Measurements from ENCODE around the gene PCDH9. TPM values are rescaled to one million over a fixed set of nuclear protein-coding genes. Genes with fewer than 3 reads are reported as not detected.

The PCDH9 gene
- total RNA-seq, 1 donor from 2014 or later, result 0.26 TPM

GRCh38 chr13:66344805-66345517, 885.2 kb downstream of the PCDH9 start:
- no peak overlapping the region for H3K4me3 ChIP-seq (ENCODE audit: low read depth, low read length)
- H3K27me3 ChIP-seq (ENCODE audit: control insufficient read depth, insufficient read depth, low read length), result no peaks in the 10 kb centered on the region
- no peaks in the 10 kb centered on the region for H3K36me3 ChIP-seq (ENCODE audit: control insufficient read depth, insufficient read depth, low read length)
- no peak for TF ChIP-seq CTCF (IDR thresholded peaks at IDR 0.05; ENCODE audit: insufficient read depth, low read length, severe bottlenecking)
- DNase-seq (ENCODE audit: low read depth) (no peak), FAIRE-seq (no peak)

DNA sequence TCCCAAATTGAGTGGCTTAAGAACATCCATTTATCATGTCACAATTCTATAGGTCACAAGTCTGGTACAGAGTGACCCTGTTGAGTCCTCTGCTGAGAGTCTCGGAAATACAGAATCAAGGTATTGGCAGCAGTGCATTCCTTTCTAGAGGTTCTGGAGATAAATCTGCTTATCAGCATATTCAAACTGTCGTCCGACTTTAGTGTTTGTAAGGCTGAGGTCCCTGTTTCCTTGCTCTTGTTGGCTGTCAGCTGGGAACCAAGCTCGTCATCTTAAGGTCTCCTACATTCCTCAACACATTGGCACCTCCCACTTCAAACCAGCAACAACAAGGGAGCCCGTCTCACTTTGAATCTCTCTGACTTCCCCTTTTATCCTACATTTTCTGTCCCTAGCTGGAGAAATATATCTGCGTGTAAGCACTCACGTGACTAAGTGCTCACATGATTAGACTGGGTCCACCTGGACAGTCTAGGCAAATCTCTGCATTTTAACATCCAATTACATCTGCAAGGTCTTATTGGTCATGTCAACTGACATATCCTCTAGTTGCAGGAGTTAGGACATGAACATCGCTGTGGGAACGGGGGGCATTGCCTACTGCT, 886.8 kb downstream of the PCDH9 start:
- Histone ChIP-seq H3K36me3 (ENCODE audit: control insufficient read depth, insufficient read depth, low read length) (no peaks in the 10 kb centered on the region), H3K27me3 (ENCODE audit: control insufficient read depth, insufficient read depth, low read length) (no peaks in the 10 kb centered on the region), H3K4me3 (ENCODE audit: low read depth, low read length) (no peak overlapping the region)
- DNase-seq (ENCODE audit: low read depth) (no peak), FAIRE-seq (no peak)
- TF ChIP-seq CTCF (IDR thresholded peaks at IDR 0.05; ENCODE audit: insufficient read depth, low read length, severe bottlenecking), result no peak

GRCh38 chr13:66341635-66342377, 888.3 kb downstream of the PCDH9 start:
- DNase-seq (ENCODE audit: low read depth), result no peak
- Histone ChIP-seq H3K36me3 (ENCODE audit: control insufficient read depth, insufficient read depth, low read length) (no peaks in the 10 kb centered on the region), H3K27me3 (ENCODE audit: control insufficient read depth, insufficient read depth, low read length) (no peaks in the 10 kb centered on the region), H3K4me3 (ENCODE audit: low read depth, low read length) (no peak overlapping the region)
- no peak for TF ChIP-seq CTCF (IDR thresholded peaks at IDR 0.05; ENCODE audit: insufficient read depth, low read length, severe bottlenecking)
- no peak for FAIRE-seq

- no peak for FAIRE-seq
- Histone ChIP-seq H3K36me3 (ENCODE audit: control insufficient read depth, insufficient read depth, low read length) (no peaks in the 10 kb centered on the region), H3K4me3 (ENCODE audit: low read depth, low read length) (no peak overlapping the region), H3K27me3 (ENCODE audit: control insufficient read depth, insufficient read depth, low read length) (no peaks in the 10 kb centered on the region)
- TF ChIP-seq CTCF (IDR thresholded peaks at IDR 0.05; ENCODE audit: insufficient read depth, low read length, severe bottlenecking), result no peak
- DNase-seq (ENCODE audit: low read depth), result no peak
Measured at GRCh38 chr13:66339214-66339613, 890.9 kb downstream of the PCDH9 start.

DNA sequence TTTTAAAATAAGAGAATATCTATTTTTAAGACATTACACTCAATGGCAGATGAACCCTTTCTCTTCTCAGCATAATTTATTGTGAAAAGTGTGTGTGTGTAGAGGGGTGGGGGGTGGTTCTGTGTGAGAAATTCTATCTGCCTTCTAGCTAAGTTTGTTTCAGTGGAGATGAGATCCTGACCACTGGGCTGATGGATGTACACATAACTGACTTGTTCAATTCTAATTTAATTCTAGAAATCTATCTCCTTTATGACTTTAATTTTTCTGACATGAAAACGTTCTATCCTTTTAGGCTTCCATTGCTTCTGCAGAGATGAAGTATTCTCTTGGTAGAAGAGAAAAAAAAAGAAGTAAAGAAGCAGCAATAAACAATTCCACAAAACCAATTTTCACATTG, 891.6 kb downstream of the PCDH9 start:
- DNase-seq (ENCODE audit: low read depth) (no peak), FAIRE-seq (no peak)
- no peak overlapping the region for H3K4me3 ChIP-seq (ENCODE audit: low read depth, low read length)
- H3K36me3 ChIP-seq (ENCODE audit: control insufficient read depth, insufficient read depth, low read length), result no peaks in the 10 kb centered on the region
- no peak for TF ChIP-seq CTCF (IDR thresholded peaks at IDR 0.05; ENCODE audit: insufficient read depth, low read length, severe bottlenecking)
- H3K27me3 ChIP-seq (ENCODE audit: control insufficient read depth, insufficient read depth, low read length), result no peaks in the 10 kb centered on the region

Measured in bronchial epithelial cell (primary cell).